T-helper 1 cell treated with Interleukin-12 subunit alpha and Interleukin-12 subunit beta and Interleukin-4 antibody, amounts not matched to agents 30 ng/mL and 1 ng/mL, for 36 hours (primary cell): Measurements from ENCODE around the gene GRAMD1A. TPM values are rescaled to one million over a fixed set of nuclear protein-coding genes. Genes with fewer than 3 reads are reported as not detected.
"Not testable (repeated sequence)": the region's sequence is repeated elsewhere in the genome, so short reads cannot be mapped to it uniquely, and the experiment has no call there.

Experiments
- intact Hi-C: fragments of 100-400 bp; cut with micrococcal nuclease; formaldehyde crosslinking; loops from one replicate; pipeline ENCODE4 v1.15.1; 2024
- total RNA-seq: library from RNA; stranded (reverse); gene quantifications from 2 replicates; pipeline ENCODE4 v1.2.3, GENCODE V29; 2022

Gene GRAMD1A
- total RNA-seq: 76.6 and 78.3 TPM in 2 replicates

DNA sequence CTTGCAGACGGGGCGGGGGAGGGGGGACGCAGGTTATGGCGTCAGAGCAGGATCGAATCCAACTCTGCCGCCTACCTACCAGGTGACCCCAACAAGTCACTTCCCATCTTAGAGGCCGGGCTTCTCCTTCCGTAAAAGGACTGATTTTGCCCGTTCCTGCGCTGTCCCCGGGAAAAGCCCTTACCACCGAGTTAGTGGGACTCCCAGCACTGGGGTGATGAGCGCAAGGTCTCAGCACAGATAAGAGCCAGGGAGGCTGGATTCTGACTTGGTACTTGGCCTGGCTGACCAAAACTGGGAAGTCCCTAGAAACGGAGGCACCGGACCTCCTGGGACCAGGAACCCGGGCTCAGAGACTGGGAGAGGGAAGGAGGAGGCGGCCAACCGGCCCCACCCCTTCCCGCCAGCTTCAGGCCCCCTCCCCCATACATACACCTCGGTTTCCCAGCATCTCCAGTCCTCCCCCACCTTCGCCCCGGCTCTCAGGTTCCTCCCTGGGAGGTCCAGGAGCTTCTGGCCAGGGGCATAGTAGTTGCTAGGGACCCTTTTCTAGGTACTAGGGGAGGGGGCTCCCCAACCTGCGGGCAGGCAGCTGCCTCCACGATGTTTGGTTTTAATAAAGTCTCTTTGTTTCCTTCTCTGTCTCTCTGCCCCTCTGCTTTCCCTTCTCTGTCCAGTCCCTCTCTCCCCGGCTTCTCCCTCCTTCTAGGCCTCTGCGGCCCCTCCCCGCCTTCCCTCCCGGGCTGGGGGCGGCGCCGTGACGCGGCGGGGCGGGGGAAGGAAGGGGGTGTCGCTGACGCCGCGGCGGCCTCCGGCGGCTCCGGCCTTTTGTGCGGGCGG, at the start of gene GRAMD1A:
Gene GRAMD1A, plus strand, starts transcription at position 826 of the 840 bp plus-strand sequence. CDS start 156 bp downstream, outside the sequence.
- intact Hi-C loops: loop anchor here (1.0 to 5.0 kb wide), 5 partner anchors 15 to 266 kb away; partner anchors contain the start of gene ZNF599

DNA sequence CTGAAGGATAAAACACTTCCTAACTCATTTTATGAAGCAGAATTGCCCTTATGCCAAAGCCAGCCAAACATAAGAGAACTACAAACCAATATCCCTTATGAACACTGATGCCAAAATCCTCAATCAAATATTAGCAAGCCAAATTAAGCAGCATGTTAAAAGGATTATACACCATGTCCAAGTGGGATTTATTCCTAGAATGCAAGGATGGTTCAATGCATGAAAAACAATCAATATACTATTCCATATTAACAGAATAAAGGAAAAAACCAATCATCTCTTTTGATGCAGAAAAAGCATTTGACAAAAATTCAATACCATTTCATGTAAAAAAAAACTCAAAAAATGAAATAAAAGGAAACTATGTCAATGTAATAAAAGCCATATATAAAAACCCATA, 47.0 kb upstream of the GRAMD1A start:
- intact Hi-C loops: no loop called here

DNA sequence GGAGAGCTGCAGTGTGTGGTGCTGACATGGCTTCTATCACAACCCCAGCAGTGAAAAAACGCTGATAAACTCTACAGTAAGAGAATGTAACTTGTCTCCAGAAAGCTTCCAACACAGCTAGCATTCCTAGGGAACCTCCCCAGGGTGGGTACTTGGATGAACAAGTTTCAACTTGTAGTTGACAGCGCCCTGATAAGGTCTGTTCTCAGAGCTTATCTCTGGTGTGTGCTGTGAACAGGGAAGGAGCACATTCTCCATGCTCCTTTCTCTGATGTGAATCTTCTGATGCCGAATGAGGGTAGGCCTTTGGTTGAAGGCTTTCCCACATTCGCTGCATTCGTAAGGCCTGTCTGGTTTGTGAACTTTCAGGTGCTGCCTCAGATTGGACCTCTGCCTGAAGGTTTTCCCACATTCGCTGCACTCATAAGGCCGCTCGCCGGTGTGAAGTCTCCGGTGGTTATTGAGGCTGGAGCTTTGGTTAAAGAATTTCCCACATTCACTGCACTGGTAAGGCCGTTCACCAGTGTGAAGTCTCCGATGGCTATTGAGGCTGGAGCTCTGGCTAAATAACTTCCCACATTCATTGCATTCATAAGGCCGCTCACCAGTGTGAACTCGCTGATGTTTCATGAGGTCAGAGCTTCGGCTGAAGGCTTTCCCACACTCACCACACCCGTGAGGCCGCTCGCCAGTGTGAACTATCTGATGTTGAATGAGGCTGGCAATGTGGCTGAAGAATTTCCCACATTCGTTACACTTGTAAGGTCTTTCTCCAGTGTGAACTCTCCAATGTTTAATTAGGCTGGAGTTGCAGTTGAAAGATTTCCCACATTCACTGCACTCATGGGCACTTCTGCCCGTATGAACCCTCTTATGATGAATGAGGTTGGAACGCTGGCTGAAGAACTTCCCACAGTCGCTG, 42.0 kb upstream of the GRAMD1A start:
- intact Hi-C loops: no loop called here

DNA sequence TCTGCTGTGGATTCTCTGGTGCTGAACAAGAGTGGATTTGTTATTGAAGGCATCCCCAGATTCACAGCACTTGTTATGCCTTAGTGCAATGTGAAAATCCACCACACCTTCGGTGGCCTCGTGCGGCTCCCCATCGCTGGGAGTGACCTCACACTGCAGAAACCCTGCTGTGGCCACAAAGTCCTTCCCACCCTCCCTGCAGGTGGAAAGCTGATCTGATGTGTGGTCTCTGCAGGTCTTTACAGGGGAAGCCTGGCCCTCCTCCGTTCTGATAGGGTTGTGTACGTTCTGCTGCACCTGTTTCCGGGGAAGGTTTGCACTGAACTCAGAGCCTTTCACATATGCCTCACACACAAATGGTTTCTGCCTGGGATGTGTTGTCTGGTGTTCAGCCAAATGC, 41.1 kb upstream of the GRAMD1A start:
- intact Hi-C loops: no loop called here

DNA sequence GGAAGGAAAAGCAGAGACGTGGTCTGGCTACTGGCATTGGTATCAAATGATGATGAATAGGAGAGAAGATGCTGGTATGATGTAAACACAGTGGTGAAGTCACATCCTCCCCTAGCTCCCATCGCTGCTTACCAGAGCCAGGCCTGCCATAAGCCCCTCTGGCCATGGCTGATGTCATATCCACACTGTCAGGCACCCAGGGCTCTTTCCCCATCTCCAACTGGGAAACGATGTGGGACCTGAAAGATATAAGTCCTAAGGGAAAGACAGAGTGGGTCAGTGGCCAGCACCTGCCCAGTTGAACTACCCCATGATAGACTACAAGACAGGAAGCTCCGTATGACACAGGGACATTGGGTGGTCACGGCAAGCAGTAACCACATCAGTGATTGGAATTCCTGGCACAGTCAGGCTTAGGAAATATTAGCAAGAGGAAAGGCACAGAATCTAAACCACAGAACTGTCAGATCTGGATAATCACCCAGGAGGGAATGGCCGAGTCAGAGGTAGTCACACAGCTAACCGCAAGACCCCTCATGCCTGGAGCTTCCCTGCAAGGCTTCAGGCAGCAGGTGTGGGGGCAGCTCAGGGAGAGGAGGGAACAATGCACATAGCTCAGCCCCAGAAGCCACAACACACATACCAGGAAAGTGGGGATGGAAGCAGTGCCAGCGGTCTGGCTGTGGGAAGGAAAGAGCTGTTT, 39.9 kb upstream of the GRAMD1A start:
- intact Hi-C loops: loop anchor here (5.0 kb wide), 1 partner anchor 283 kb away; the partner anchor contains the start of genes SCGB2B2 and ZNF302

DNA sequence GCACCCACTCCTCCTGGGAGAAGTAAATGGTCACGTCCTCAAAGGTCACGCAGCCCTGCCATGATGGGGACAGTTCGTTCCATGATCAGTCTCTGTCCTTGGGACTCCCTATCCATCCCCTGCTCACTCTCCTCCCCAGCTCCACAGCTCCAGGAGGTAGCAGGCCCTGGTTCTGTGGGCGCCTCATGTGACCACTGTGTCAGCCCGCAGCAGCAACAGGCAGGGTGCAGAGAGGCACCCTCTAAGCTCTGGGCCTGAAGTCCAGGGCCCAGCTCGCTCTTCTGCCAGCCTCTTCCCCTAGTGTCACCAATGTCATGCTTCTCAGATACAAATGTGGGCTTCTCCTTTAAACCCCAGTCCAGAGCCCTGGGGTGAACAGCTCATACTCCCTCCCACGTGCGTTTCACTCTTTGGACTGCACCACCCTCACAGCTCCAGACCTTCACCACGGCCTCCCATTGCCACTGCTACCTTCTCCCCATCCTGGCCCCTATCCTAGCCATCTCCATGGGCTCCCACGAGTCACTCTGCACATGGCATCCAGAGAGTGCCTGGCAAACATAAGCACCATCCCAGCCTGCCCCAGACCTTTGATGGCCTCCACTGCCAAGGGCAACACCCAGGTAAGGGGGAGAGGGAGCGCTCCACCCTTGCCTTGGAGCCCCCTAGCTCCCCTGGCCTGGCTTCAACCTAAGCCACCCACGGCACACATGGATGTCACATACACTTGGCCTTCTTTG, 39.0 kb upstream of the GRAMD1A start:
- intact Hi-C loops: loop anchor here (5.0 kb wide), 1 partner anchor 284 kb away; the partner anchor contains the start of genes SCGB2B2 and ZNF302

DNA sequence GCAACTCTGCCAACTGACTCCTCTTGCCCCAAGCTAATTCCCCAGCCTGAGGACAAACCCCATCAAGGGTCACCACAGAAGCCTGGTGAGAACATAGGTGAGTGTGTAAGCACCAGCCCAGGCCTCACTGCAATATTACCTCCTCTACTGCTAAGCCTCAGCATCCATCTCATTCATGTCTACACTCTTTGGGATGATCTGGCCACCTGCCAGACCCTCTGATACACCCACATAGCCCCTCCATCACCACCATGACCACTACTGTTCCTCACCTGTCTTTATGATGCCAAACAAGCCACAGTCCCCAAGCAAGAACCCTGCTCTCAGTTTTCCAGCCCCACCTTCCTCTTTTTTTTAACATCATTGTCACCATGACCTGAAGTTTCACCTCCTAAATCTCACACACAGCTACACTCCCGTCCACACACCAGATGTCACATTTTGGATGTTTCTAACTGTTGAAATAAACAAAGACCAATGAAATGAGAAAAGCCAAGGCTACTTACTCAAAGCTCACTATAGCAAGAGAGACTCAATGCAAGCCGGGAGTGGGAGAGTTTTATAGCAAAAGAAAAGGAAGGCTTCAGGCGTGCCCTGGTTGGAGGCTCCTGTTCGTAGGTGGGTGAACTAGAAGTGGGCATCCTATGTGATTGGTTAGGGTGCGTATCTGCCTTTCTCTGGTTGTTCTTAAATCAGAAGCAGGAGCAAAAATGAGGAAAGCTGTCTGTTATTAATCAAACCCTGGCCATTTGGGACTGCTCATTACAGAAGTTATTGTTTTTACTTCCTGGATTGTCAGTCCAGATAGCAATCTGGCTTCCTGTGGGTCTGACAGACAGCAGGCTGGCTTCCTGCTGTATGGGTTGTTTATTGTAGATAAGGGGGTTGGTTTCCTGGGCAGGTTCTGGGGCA, 38.1 kb upstream of the GRAMD1A start:
- intact Hi-C loops: loop anchor here (2.0 to 5.0 kb wide), 2 partner anchors 227 to 285 kb away; partner anchors contain the start of genes SCGB2B2, ZNF181 and ZNF302

DNA sequence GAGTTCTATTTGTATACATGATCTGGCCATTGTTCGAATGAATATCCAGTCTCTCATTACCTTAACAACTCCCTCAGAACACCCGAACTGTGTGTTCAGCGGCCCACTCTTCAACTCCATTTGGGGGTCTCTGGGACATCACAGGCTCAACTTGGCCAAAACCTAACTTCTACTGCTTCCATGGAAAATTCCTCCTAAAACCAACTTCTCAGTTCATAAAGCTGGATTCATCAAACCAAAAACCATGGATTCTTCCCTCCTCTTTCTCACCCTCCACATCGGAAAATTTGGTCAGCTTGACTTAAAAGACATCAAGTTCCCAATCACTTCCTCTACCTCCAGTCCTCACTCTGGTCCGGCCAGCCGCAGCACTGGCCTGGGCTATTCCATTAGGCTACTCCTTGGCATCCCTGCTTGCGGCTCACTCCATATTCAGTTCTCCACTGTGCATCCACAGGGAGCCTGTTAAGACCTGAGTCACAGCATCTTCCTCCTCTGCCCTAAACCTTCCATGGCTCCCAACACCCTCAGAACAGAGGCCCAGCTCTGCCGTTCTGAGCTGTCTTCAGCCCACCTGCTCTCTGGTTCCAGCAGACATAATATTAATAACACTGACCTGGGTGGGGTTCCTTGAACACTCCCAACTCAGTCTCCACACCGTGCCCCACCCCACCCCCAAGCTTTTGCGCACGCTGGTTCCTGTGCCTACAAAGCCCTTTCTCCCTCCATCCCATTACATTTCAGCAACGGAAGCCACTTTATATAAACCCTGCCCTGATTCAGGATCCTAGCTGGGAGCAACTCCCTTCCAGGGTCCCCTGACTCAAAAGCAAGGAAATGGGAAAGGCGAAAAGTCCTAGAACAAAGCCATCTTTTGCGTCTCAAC, 37.2 kb upstream of the GRAMD1A start:
- intact Hi-C loops: loop anchor here (2.0 to 5.0 kb wide), 2 partner anchors 228 to 286 kb away; partner anchors contain the start of genes SCGB2B2, ZNF181 and ZNF302

DNA sequence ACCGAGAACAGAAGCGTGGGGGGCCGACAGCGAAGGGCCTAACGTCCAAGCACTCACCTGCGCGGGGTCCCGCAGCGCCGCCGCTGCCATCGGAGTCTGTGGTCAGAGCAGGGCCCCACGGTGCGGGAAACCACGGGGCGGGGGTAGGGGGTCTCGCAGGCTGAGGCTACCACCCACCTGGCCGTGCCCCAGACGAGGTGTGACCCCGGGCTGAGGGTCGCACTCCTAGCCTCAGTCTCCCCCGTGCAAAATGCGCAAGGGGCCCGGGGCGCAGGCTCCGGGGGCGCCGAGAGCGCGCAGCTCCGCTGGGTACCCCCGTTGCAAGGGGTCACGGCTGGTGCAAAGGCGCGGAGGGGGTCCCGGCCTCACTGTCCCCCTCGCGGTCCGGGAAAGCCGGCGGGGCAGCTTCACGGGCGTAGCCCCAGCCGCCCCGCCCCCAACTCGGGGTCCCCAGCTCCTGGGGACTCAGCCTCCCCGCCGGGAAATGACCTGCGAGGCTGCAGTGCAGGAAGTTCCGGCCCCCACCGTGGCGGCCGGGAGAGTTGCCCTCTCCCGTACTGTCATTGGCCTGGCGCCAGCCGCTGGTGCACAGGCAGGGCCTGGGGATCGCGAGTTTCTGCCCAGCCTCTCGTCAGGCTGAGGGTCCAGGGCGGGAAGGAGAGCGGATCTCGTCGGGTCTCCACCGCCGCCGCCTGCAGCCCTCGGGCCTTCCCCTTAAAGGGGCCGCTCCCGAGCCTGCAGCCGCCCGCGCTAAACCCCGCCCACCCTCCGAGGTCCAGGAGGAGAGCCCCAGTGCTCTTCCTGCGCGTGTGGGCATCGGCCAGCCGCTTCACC, 36.3 kb upstream of the GRAMD1A start, which contains the start of gene ZNF792:
Gene ZNF792, minus strand, starts transcription at position 657 of the 834 bp plus-strand sequence. Its CDS starts 567 bp downstream, at position 90.
- intact Hi-C loops: loop anchor here (1.0 to 5.0 kb wide), 4 partner anchors 178 to 286 kb away; partner anchors contain the start of genes SCGB2B2, ZNF181, ZNF302 and ZNF599

DNA sequence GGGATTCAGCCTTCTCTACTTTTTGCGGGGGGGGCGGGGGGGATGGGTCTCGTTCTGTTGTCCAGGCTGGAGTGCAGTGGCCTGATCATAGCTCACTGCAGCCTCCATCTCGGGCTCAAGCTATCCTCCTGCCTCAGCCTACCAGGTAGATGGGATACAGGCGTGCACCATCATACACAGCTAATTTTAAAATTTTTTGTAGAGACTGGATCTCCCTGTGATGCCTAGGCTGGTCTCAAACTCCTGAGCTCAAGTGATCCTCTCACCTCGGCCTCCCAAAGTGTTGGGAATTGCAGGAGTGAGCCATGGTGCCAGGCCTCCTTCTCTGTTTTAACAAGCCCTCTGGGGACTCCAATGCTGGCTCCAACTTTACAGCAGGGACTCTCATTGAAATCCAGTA, 35.5 kb upstream of the GRAMD1A start:
- intact Hi-C loops: loop anchor here (1.0 to 5.0 kb wide), 3 partner anchors 177 to 287 kb away; partner anchors contain the start of genes SCGB2B2, ZNF302 and ZNF599

DNA sequence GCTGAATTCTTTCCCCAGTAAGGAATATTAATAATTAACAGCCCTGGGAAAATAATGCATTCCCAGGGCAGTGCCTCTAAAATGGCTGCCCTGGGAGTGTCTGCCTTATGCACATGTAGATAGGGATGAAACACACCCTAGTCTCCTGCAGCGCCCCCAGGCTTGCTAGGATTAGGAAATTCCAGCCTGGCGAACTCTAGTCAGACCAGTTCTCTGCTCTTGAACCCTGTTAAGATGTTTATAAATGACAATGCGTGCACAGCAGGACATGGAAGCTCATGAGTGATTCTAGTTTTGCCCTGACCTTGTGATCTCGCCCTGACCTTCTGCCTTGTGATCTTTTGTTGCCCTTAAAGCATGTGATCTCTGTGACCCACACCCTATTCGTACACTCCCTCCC, 34.6 kb upstream of the GRAMD1A start:
- intact Hi-C loops: loop anchor here (2.0 kb wide), 1 partner anchor 193 kb away; the partner anchor contains the start of gene ZNF599

DNA sequence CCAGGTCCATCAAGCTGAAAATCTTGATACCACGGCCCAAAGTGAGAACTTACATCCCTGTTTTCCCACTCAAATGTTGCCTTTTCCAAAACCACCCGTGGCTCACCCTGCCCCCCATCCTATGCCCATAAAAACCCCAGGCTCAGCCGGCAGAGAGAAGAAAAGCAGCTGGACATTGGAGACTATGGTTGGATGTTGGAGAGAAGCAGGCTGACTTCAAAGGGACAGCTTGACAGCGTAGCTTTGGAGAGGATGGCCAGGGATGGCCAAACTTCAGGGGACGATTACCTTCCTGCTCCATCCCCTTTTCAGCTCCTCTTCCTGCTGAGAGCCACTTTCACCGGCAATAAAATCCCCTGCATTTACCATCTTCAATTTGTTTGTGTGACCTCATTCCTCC, 32.6 kb upstream of the GRAMD1A start:
- intact Hi-C loops: no loop called here

DNA sequence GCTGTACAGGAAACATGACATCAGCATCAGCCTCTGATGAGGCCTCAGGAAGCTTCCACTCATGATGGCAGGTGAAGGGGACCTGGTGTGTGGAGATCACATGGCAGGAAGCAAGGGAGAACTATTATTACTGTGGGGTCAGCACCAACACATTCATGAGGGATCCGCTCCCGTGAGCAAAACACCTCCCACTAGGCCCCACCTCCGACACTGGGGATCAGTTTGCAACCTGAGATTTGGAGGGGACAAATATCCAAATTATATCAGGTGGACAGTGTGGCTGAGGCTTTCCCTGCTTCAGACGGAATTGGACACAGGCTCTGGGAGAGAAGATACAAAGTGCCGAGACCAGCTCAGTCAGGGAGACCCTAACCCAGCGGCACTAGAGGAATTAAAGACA, 30.4 kb upstream of the GRAMD1A start:
- intact Hi-C loops: no loop called here

DNA sequence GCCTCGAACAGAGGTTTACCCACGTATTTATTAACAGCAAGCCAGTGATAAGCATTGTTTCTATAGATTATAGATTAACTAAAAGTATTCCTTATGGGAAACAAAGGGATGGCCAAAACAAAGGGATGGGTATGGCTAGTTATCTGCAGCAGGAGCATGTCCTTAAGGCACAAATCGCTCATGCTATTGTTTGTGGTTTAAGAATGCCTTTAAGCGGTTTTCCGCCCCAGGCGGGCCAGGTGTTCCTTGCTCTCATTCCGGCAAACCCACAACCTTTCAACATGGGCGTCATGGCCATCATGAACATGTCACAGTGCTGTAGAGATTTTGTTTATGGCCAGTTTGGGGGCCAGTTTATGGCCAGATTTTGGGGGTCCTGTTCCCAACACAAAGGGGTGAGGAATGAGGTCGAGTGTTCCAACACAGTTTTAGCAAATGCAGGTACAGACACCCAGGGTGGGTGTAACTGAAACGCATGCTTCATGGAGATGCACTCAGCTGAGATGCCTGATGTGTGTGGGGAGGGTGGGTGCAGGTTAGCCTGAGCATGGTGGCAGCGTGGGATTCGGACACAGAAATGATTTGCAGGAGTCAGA, 29.8 kb upstream of the GRAMD1A start:
- intact Hi-C loops: not testable (repeated sequence)

DNA sequence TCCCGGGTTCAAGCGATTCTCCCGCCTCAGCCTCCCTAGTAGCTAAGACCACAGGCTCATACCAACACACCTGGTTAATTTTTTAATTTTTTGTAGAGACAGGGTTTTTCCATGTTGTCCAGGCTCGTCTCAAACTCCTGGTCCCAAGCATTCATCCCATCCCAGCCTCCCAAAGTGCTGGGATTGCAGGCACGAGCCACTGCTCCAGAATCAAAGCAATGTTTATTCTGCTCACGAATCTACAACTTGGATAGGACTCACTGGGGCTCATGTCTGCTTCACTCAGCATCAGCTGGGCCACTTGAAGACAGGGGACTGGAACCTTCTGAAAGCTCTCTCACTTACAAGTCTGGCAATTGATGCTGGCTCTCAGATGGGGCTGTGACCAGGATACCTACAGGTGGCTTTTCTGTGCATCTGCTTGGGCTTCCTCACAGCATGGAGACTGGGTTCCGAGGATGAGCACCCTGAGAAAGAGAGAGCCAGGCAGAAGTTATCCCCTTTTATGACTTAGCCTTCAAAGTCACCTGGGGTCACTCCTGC, 27.9 kb upstream of the GRAMD1A start:
- intact Hi-C loops: no loop called here

DNA sequence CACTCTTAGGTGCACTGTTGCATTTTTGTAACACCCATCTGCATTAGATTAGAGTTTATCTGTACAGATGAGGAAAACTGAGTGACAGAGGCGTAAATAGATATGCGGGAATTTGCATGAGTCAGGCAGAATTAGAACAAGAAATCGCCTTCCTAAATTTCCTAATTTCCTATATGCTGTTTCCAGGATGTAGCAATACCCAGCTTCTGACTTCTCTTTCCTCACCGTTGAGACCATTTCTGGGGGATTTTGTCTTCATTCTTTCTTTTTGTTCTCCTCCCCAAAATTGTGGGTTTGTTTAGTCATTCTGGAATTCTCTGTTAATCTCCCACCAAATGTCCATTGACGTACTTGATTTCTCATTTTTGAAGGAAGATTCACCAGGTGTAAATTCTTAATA, 25.5 kb upstream of the GRAMD1A start:
- intact Hi-C loops: no loop called here
